A549 (cell line): ENCODE results near the gene C19orf73. TPM values are rescaled to one million over a fixed set of nuclear protein-coding genes. Genes with fewer than 3 reads are reported as not detected.

ENCODE experiments used
- ATAC-seq, 2 experiments: fragments of 200-7000 bp in 1 of 2; fragments of >200 bp in 1 of 2; cut with Nextera tagmentation in 1 of 2; cut with Tn5 transposase in 1 of 2; 3 replicates each; pipeline versions ENCODE4 v1.8.0 to v1.9.1; 2018 to 2020; ENCODE audit warnings: mild to moderate bottlenecking in 1 of 2, moderate library complexity in 1 of 2
- CTCF ChIA-PET: fragments of 300-600 bp; sonication (Branson Sonifier 250); formaldehyde crosslinking; extraction: SDS; loops from one replicate; lab custom pipeline; 2021; ENCODE audit warnings: antibody characterized with exemption, inconsistent platforms; lab: Yijun Ruan, JAX
- POLR2A ChIA-PET: fragments of 350-600 bp; formaldehyde crosslinking; extraction: SDS; loops from one replicate; lab custom pipeline; 2021; ENCODE audit warnings: antibody characterized with exemption, inconsistent platforms; lab: Yijun Ruan, JAX
- DNase-seq, 2 experiments: peaks; one replicate each; pipeline versions ENCODE4 v3.0.0 to v3.0.0-alpha.2; 2011 to 2016; ENCODE audit warnings: low read depth in 1 of 2, low spot score in 1 of 2
- FAIRE-seq: peaks from 2 replicates; lab custom pipeline; 2011; peaks lifted over from hg19 to GRCh38; lab: Jason Lieb, UNC
- H3K27ac ChIP-seq, 2 experiments: fragments of >200 bp; sonication (Bioruptor Twin); formaldehyde crosslinking; 3 replicates each; pipeline ENCODE4 v1.5.1; 2016 to 2017
- H3K4me1 ChIP-seq: fragments of >200 bp; sonication (Bioruptor Twin); formaldehyde crosslinking; 3 replicates; pipeline ENCODE4 v1.6.1; 2016
- H3K4me2 ChIP-seq: fragments of >200 bp; sonication (Bioruptor Twin); formaldehyde crosslinking; 3 replicates; pipeline ENCODE4 v1.6.1; 2016
- H3K4me3 ChIP-seq: fragments of >200 bp; sonication (Bioruptor Twin); formaldehyde crosslinking; 3 replicates; pipeline ENCODE4 v1.5.1; 2016
- H3K9me3 ChIP-seq: fragments of >200 bp; sonication (Bioruptor Twin); formaldehyde crosslinking; 3 replicates; pipeline ENCODE4 v1.6.1; 2016
- ATOH8 ChIP-seq: fragments of 250-450 bp; sonication (Bioruptor Pico); IDR thresholded peaks from 2 replicates; pipeline ENCODE4 v1.5.0; 2020; ENCODE audit warnings: low read depth, mild to moderate bottlenecking, moderate library complexity
- CBX2 ChIP-seq: fragments of 200-600 bp; sonication (generic); IDR thresholded peaks from 2 replicates; pipeline ENCODE4 v1.6.1; 2016; ENCODE audit warnings: low read depth, mild to moderate bottlenecking, borderline replicate concordance
- CBX8 ChIP-seq: fragments of 200-600 bp; sonication (generic); IDR thresholded peaks from 2 replicates; pipeline ENCODE4 v1.6.1; 2016
- CHD4 ChIP-seq: fragments of 200-600 bp; sonication (generic); IDR thresholded peaks from 2 replicates; pipeline ENCODE4 v1.6.1; 2016; ENCODE audit warnings: antibody characterized with exemption, mild to moderate bottlenecking, borderline replicate concordance
- CTCF ChIP-seq: fragments of >200 bp; sonication (Bioruptor Twin); formaldehyde crosslinking; IDR thresholded peaks from 3 replicates; pipeline ENCODE4 v1.5.1; 2016
- E2F6 ChIP-seq: IDR thresholded peaks from 2 replicates; pipeline ENCODE4 v1.6.1; 2012; ENCODE audit warnings: low read depth, borderline replicate concordance
- EP300 ChIP-seq, 2 experiments: fragments of >200 bp; sonication (Bioruptor Twin); formaldehyde crosslinking; IDR thresholded peaks; 2 replicates in 1 of 2; 3 replicates in 1 of 2; pipeline ENCODE4 v1.6.1; 2016 to 2017
- FOSB ChIP-seq: fragments of 250-450 bp; sonication (Bioruptor Pico); IDR thresholded peaks from 2 replicates; pipeline ENCODE4 v1.5.0; 2020; ENCODE audit warnings: mild to moderate bottlenecking, moderate library complexity
- FOSL2 ChIP-seq, 2 experiments: fragments of 450-650 bp in 1 of 2; fragments of >200 bp in 1 of 2; sonication (Bioruptor Twin) in 1 of 2; formaldehyde crosslinking; IDR thresholded peaks; 2 replicates each; pipeline versions ENCODE4 v1.5.0 to v1.6.1; 2016 to 2020; ENCODE audit warnings: mild to moderate bottlenecking in 1 of 2, moderate library complexity in 1 of 2
- FOXS1 ChIP-seq: fragments of 250-450 bp; sonication (Bioruptor Pico); IDR thresholded peaks from 2 replicates; pipeline ENCODE4 v1.5.0; 2020; ENCODE audit warnings: mild to moderate bottlenecking, moderate library complexity
- GATA3 ChIP-seq: IDR thresholded peaks from 2 replicates; pipeline ENCODE4 v1.6.1; 2012; ENCODE audit warnings: borderline replicate concordance
- HEYL ChIP-seq: fragments of 250-450 bp; sonication (Bioruptor Pico); IDR thresholded peaks from 2 replicates; pipeline ENCODE4 v1.8.0; 2021; ENCODE audit warnings: mild to moderate bottlenecking, moderate library complexity
- HMGXB4 ChIP-seq: fragments of 250-450 bp; sonication (Bioruptor Pico); IDR thresholded peaks from 2 replicates; pipeline ENCODE4 v1.5.0; 2021; ENCODE audit warnings: mild to moderate bottlenecking, moderate library complexity, borderline replicate concordance
- JUN ChIP-seq, 2 experiments: fragments of >200 bp; sonication (Bioruptor Twin); formaldehyde crosslinking; IDR thresholded peaks; 2 replicates in 1 of 2; 3 replicates in 1 of 2; pipeline ENCODE4 v1.6.1; 2016 to 2017
- KDM5A ChIP-seq: fragments of 200-600 bp; sonication (generic); IDR thresholded peaks from 2 replicates; pipeline ENCODE4 v1.6.1; 2016; ENCODE audit warnings: antibody characterized with exemption, mild to moderate bottlenecking
- MAX ChIP-seq: IDR thresholded peaks from 2 replicates; pipeline ENCODE4 v1.6.1; 2012
- MAZ ChIP-seq: fragments of 150-350 bp; IDR thresholded peaks from 2 replicates; pipeline ENCODE4 v1.6.1; 2014; ENCODE audit warnings: antibody characterized with exemption, low read depth, low read length, borderline replicate concordance
- NR3C1 ChIP-seq: fragments of >200 bp; sonication (Bioruptor Twin); formaldehyde crosslinking; IDR thresholded peaks from 3 replicates; pipeline ENCODE4 v1.6.1; 2017
- POLR2A ChIP-seq: IDR thresholded peaks from 2 replicates; pipeline ENCODE4 v1.6.1; 2012; ENCODE audit warnings: mild to moderate bottlenecking, low read length
- RAD21 ChIP-seq, 2 experiments: fragments of >200 bp in 1 of 2; sonication (Bioruptor Twin) in 1 of 2; formaldehyde crosslinking in 1 of 2; IDR thresholded peaks in 1 of 2; conservative IDR thresholded peaks in 1 of 2; 2 replicates in 1 of 2; 3 replicates in 1 of 2; pipeline ENCODE4 v1.6.1; 2012 to 2018; ENCODE audit warnings: inconsistent platforms in 1 of 2
- RNF2 ChIP-seq: fragments of 200-600 bp; sonication (generic); IDR thresholded peaks from 2 replicates; pipeline ENCODE4 v1.6.1; 2016; ENCODE audit warnings: low read depth, mild to moderate bottlenecking, antibody characterized with exemption, moderate library complexity, borderline replicate concordance
- TP53 ChIP-seq: fragments of 250-450 bp; sonication (Bioruptor Pico); IDR thresholded peaks from 2 replicates; pipeline ENCODE4 v1.5.0; 2021; ENCODE audit warnings: mild to moderate bottlenecking, moderate library complexity
- WGBS: methylation state at CpG from one replicate; pipeline ENCODE4 v1.1.6; 2017; ENCODE audit errors: missing lambda C conversion rate; 5-methylcytosine and 5-hydroxymethylcytosine counted together
- polyA plus RNA-seq, 4 experiments: library from polyadenylated mRNA; depleted of rRNA in 3 of 4; stranded (reverse); fragments of >200 nt; fragmentation: RNase III in 1 of 4; extraction: RNeasy Plus Mini Kit Qiagen cat#74134 plus additional on column Dnase treatment in 1 of 4; gene quantifications; 2 replicates in 3 of 4; 3 replicates in 1 of 4; pipeline ENCODE4 v1.2.3, GENCODE V29; 2011 to 2017

The C19orf73 gene
- polyA plus RNA-seq, 2 of the 4 experiments (the other 2 are of a cell fraction) = 1.8 to 2.2 TPM

- no peak for TF ChIP-seq CTCF
- TF ChIP-seq, all 56 proteins: peak for 7
Measured at GRCh38 chr19:49151267-49152118, 32.5 kb upstream of the C19orf73 start (continued).

- Histone ChIP-seq H3K27ac (peak overlapping the region; percentile 76 to 83), H3K4me2 (peak overlapping the region; percentile 100)
- no peak for DNase-seq
- no peak for TF ChIP-seq CBX8
- TF ChIP-seq HEYL (CRISPR knock-in tag) = no peak
- TF ChIP-seq FOSB (CRISPR knock-in tag) = no peak
- TF ChIP-seq HMGXB4 (CRISPR knock-in tag) = no peak
- TF ChIP-seq JUN (IDR thresholded peaks at IDR 0.05) = no peak
- no peak for TF ChIP-seq POLR2A
- no peak for TF ChIP-seq ATOH8 (CRISPR knock-in tag)
- TF ChIP-seq RAD21 (conservative IDR thresholded peaks at IDR 0.05 in 1 of 2, IDR thresholded peaks at IDR 0.05 in 1 of 2) = no peak
- no peak for TF ChIP-seq FOXS1
- TF ChIP-seq KDM5A = no peak
- no peak for TF ChIP-seq FOSL2 (IDR thresholded peaks at IDR 0.05)
- no peak for TF ChIP-seq FOSL2 (CRISPR knock-in tag; IDR thresholded peaks at IDR 0.05)
- TF ChIP-seq, all 56 proteins: peak for 0
- FAIRE-seq = no peak
- Histone ChIP-seq H3K4me1 (peaks cover 26% of the 10 kb centered on the region), H3K4me3 (peak overlapping the region; percentile 68), H3K9me3 (no peaks in the 10 kb centered on the region)
- 27% methylated on average over 16 of the region's 16 CpGs for WGBS
- ATAC-seq = no peak
- ChIA-PET CTCF (interaction anchor here (0.7 to 15.0 kb wide), 10 partner anchors 8 to 151 kb away, joined by 3 to 298 read pairs (median 6); partner anchors contain the start of genes LIN7B and PPFIA3), POLR2A (interaction anchor here (1.5 to 2.7 kb wide), 2 partner anchors 23 to 31 kb away, joined by 5 to 14 read pairs; partner anchors contain the start of gene PPFIA3)
Measured at GRCh38 chr19:49150944-49151243, 32.0 kb upstream of the C19orf73 start.

- ATAC-seq (peak; percentile 44 to 69), FAIRE-seq (no peak), DNase-seq (peak; percentile 85 to 91)
- H3K4me3 ChIP-seq = peak overlapping the region; percentile 68
- WGBS = 3% methylated on average over 52 of the region's 75 CpGs
- H3K4me1 ChIP-seq = peaks cover 31% of the 10 kb centered on the region
- H3K27ac ChIP-seq = peak overlapping the region; percentile 76 to 83
- TF ChIP-seq MAX (peak; percentile 84), EP300 (IDR thresholded peaks at IDR 0.05) (0 out of 5 replicates have a peak, but pooled peaks of 1 of the 2 experiments have one; percentile 15), MAZ (no peak), CHD4 (no peak), RNF2 (no peak; the same call in 1 of the 2 replicates), NR3C1 (no peak), TP53 (CRISPR knock-in tag) (0 out of 2 replicates have a peak, but pooled peaks have one; percentile 44), GATA3 (peak; percentile 74), CBX2 (no peak), JUN (IDR thresholded peaks at IDR 0.05) (peak; percentile 30 to 37; a peak in 2 of 5 replicates), POLR2A (peak; percentile 24; the same call in 1 of the 2 replicates), E2F6 (peak; percentile 90)
- peak overlapping the region; percentile 100 for H3K4me2 ChIP-seq
- POLR2A ChIA-PET = interaction anchor here (0.5 to 2.7 kb wide), 6 partner anchors 22 to 303 kb away, joined by 3 to 14 read pairs (median 4); partner anchors contain the start of genes ALDH16A1, GYS1, PPFIA3 and RUVBL2
- CTCF ChIA-PET = interaction anchor here (0.6 to 15.0 kb wide), 13 partner anchors 7 to 267 kb away, joined by 3 to 298 read pairs (median 7); partner anchors contain the start of genes LIN7B and PPFIA3
- no peaks in the 10 kb centered on the region for H3K9me3 ChIP-seq
Measured at GRCh38 chr19:49150106-49150943, 31.4 kb upstream of the C19orf73 start.
